Aorta (tissue), 5 donors: ENCODE measurements around the gene EEFSEC. TPM values are rescaled to one million over a fixed set of nuclear protein-coding genes. Genes with fewer than 3 reads are reported as not detected.

Source experiments
- ATAC-seq: fragments of 200-7000 bp; cut with Tn5 transposase; one replicate; pipeline ENCODE4 v1.9.1; 2022; ENCODE audit warnings: moderate library complexity; ENCODE audit not compliant: low FRiP score
- DNase-seq, 2 donors: peaks; one replicate each; pipeline ENCODE4 v3.0.0-alpha.2; 2020
- H3K27ac ChIP-seq, 2 donors: one replicate each; pipeline ENCODE4 v1.5.1; 2013; ENCODE audit warnings: low read length in 2 of 2, mild to moderate bottlenecking in 2 of 2, moderate library complexity in 2 of 2, control low read depth in 1 of 2, inconsistent platforms in 1 of 2, low read depth in 1 of 2
- H3K27me3 ChIP-seq, 2 donors: one replicate each; pipeline ENCODE4 v1.6.1; 2013; ENCODE audit warnings: control low read depth in 1 of 2, low read length in 1 of 2, mild to moderate bottlenecking in 1 of 2, moderate library complexity in 1 of 2; ENCODE audit not compliant: insufficient read depth in 2 of 2, control insufficient read depth in 1 of 2
- H3K36me3 ChIP-seq, 2 donors: one replicate each; pipeline ENCODE4 v1.6.1; 2013; ENCODE audit warnings: control low read depth in 1 of 2, low read length in 1 of 2, mild to moderate bottlenecking in 1 of 2; ENCODE audit not compliant: insufficient read depth in 2 of 2, control insufficient read depth in 1 of 2
- H3K4me1 ChIP-seq, 2 donors: one replicate each; pipeline ENCODE4 v1.6.1; 2013; ENCODE audit warnings: low read length in 2 of 2, control low read depth in 1 of 2, mild to moderate bottlenecking in 1 of 2, moderate library complexity in 1 of 2; ENCODE audit not compliant: insufficient read depth in 2 of 2, control insufficient read depth in 1 of 2
- H3K4me3 ChIP-seq, 2 donors: one replicate each; pipeline ENCODE4 v1.5.1; 2013; ENCODE audit warnings: low read length in 2 of 2, control low read depth in 1 of 2, mild to moderate bottlenecking in 1 of 2
- H3K9me3 ChIP-seq: one replicate; pipeline ENCODE4 v1.6.1; 2013; ENCODE audit warnings: mild to moderate bottlenecking, low read length; ENCODE audit not compliant: control insufficient read depth
- WGBS, 2 donors: extraction: QIAGEN DNeasy Blood & Tissue Kit; methylation state at CpG; one replicate each; pipeline ENCODE4 v1.1.7; 2013; 5-methylcytosine and 5-hydroxymethylcytosine counted together
- intact Hi-C, 2 donors: fragments of 100-400 bp; cut with DNase I; formaldehyde crosslinking; loops; one replicate each; pipeline versions ENCODE4 v1.14.2 to v1.15.0; 2022
- polyA plus RNA-seq, 2 donors: library from polyadenylated mRNA; stranded (reverse); fragments of 200-250 nt; gene quantifications; one replicate each; pipeline ENCODE4 v1.2.3, GENCODE V29; 2013
- total RNA-seq, 2 donors: library from RNA; stranded (reverse); fragmentation: NEBNext Ultra II Directional; extraction: Animal tissue kit (Norgen Biotek cat#: 25700); gene quantifications; one replicate each; pipeline ENCODE4 v1.2.1, GENCODE V29; 2021
- donor health status: healthy with polysubstance abuse.
- donor health status: Bipolar disorder and iron deficiency.
- donor health status: DM: no; HTN: no; CAD: no.
- donor health status: DM: no; HTN: no; CAD: no.
- donor health status: DM: yes; HTN: yes; CAD: no.

The EEFSEC gene
- total and polyA plus RNA-seq, 4 donors: 3.5 to 18.8 (median 11.6) TPM

- H3K4me3 ChIP-seq: no peak overlapping the region
- no peak overlapping the region for H3K27ac ChIP-seq
- peaks cover 0 to 3% of the 10 kb centered on the region in 2 donors for H3K36me3 ChIP-seq
- H3K4me1 ChIP-seq: no peaks in the 10 kb centered on the region
- intact Hi-C loops: loop anchor here in 1 of 2 donors (5.0 kb wide), 1 partner anchor 156 kb away; no protein-coding TSS in a partner anchor
- H3K27me3 ChIP-seq: no peaks in the 10 kb centered on the region
- H3K9me3 ChIP-seq: no peaks in the 10 kb centered on the region
- DNase-seq (peak in 1 of 2 donors; percentile 48), ATAC-seq (no peak)
- WGBS, 2 donors: 79 to 83% methylated on average over 17 of the region's 17 CpGs
Measured at GRCh38 chr3:128323206-128324081, 170.2 kb downstream of the EEFSEC start.

GRCh38 chr3:128324911-128325592 lies 171.8 kb downstream of the EEFSEC start:
- 65 to 90% methylated on average over 8 of the region's 8 CpGs for WGBS, 2 donors
- ATAC-seq (no peak), DNase-seq (no peak)
- Histone ChIP-seq H3K27ac (no peak overlapping the region), H3K27me3 (no peaks in the 10 kb centered on the region), H3K4me1 (no peaks in the 10 kb centered on the region), H3K4me3 (no peak overlapping the region), H3K9me3 (no peaks in the 10 kb centered on the region), H3K36me3 (no peaks in the 10 kb centered on the region)
- intact Hi-C loops: loop anchor here in 1 of 2 donors (5.0 kb wide), 1 partner anchor 158 kb away; no protein-coding TSS in a partner anchor

GRCh38 chr3:128326051-128326823 lies 173.0 kb downstream of the EEFSEC start:
- DNase-seq (peak in 1 of 2 donors; percentile 45), ATAC-seq (no peak)
- H3K27me3 ChIP-seq: no peaks in the 10 kb centered on the region
- H3K4me1 ChIP-seq: no peaks in the 10 kb centered on the region
- no peak overlapping the region for H3K27ac ChIP-seq
- intact Hi-C loops: no loop called here
- no peaks in the 10 kb centered on the region for H3K36me3 ChIP-seq
- 90 to 96% methylated on average over 4 of the region's 4 CpGs for whole genome bisulfite sequencing, 2 donors
- no peaks in the 10 kb centered on the region for H3K9me3 ChIP-seq
- H3K4me3 ChIP-seq: no peak overlapping the region

GRCh38 chr3:128327606-128328031 lies 174.3 kb downstream of the EEFSEC start:
- intact Hi-C loops: no loop called here
- Histone ChIP-seq H3K9me3 (no peaks in the 10 kb centered on the region), H3K4me1 (no peaks in the 10 kb centered on the region), H3K36me3 (no peaks in the 10 kb centered on the region), H3K27me3 (no peaks in the 10 kb centered on the region), H3K27ac (no peak overlapping the region), H3K4me3 (no peak overlapping the region)
- DNase-seq (no peak), ATAC-seq (no peak)
- 77 to 85% methylated on average over 6 of the region's 6 CpGs for WGBS, 2 donors

GRCh38 chr3:128328546-128329458 lies 175.5 kb downstream of the EEFSEC start:
- intact Hi-C loops: no loop called here
- H3K4me3 ChIP-seq: no peak overlapping the region
- H3K27ac ChIP-seq: no peak overlapping the region
- H3K4me1 ChIP-seq: no peaks in the 10 kb centered on the region
- ATAC-seq (no peak), DNase-seq (peak in 1 of 2 donors; percentile 50)
- H3K9me3 ChIP-seq: no peaks in the 10 kb centered on the region
- no peaks in the 10 kb centered on the region for H3K36me3 ChIP-seq
- no peaks in the 10 kb centered on the region for H3K27me3 ChIP-seq
- 90 to 93% methylated on average over 12 of the region's 12 CpGs for WGBS, 2 donors

- 89 to 92% methylated on average over 6 of the region's 6 CpGs for WGBS, 2 donors
- intact Hi-C loops: no loop called here
- no peaks in the 10 kb centered on the region for H3K36me3 ChIP-seq
- DNase-seq (peak in 1 of 2 donors; percentile 59), ATAC-seq (no peak)
- no peaks in the 10 kb centered on the region for H3K9me3 ChIP-seq
- no peaks in the 10 kb centered on the region for H3K4me1 ChIP-seq
- no peak overlapping the region for H3K27ac ChIP-seq
- H3K4me3 ChIP-seq: no peak overlapping the region
- H3K27me3 ChIP-seq: no peaks in the 10 kb centered on the region
Measured at GRCh38 chr3:128329491-128330213, 176.4 kb downstream of the EEFSEC start.

GRCh38 chr3:128330214-128330842 lies 177.0 kb downstream of the EEFSEC start:
- no peaks in the 10 kb centered on the region for H3K27me3 ChIP-seq
- H3K9me3 ChIP-seq: no peaks in the 10 kb centered on the region
- ATAC-seq (no peak), DNase-seq (peak in 1 of 2 donors; percentile 55)
- no peaks in the 10 kb centered on the region for H3K4me1 ChIP-seq
- H3K4me3 ChIP-seq: no peak overlapping the region
- H3K27ac ChIP-seq: no peak overlapping the region
- intact Hi-C loops: no loop called here
- WGBS, 2 donors: 93 to 94% methylated on average over 12 to 13 of the region's 13 CpGs
- H3K36me3 ChIP-seq: no peaks in the 10 kb centered on the region
